ENCODE measurements around the gene AUH. TPM values are rescaled to one million over a fixed set of nuclear protein-coding genes. Genes with fewer than 3 reads are reported as not detected.

The AUH gene
- total and polyA plus RNA-seq, 10 of the 15 experiments (the other 5 are each of a cell fraction or from before 2014, with no cell fraction given): 1.7 to 7.3 (median 4.6) TPM

DNA sequence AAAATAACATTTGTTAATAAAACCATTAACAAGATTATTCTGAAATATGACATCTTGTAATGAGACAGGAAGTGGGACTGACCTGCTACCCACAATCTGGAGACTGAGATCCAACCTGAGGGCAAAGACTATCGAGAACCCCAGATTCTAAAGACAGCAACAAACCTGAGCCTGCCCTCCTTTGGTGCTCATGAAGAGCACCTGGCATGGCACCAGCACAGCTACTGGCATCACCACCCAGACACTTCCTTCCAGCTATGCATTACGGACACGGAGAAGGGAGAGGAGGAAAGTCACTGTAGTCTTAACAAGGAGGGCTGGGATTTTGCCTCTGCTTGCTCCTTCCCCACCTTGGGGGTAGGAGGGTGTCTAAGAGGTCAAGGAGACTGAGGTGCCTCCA lies 105.5 kb downstream of the AUH start:
- DNase-seq (ENCODE audit: low read depth, low spot score) (no peak), ATAC-seq (no peak), FAIRE-seq (no peak)
- no peaks in the 10 kb centered on the region for H3K36me3 ChIP-seq (ENCODE audit: control insufficient read depth in 2 of 2, insufficient read depth in 2 of 2, low read length in 1 of 2)
- no peaks in the 10 kb centered on the region; a peak in 1 of 4 replicates for H3K27me3 ChIP-seq (replicated peaks in 1 of 2; ENCODE audit: control insufficient read depth in 2 of 2, insufficient read depth in 2 of 2, low read length in 1 of 2)
- BruUV-seq (replicated peaks): no TSS peak
- ChIA-PET SMC1A (ENCODE audit: uncharacterized antibody, unreplicated experiment) (interaction anchor here (1.0 kb wide), 1 partner anchor 48 kb away, joined by 3 read pairs; no protein-coding TSS in a partner anchor), RAD21 (ENCODE audit: unreplicated experiment) (no interaction called here), CTCF (interaction anchor here (0.6 to 1.1 kb wide), 3 partner anchors 20 to 1828 kb away, joined by 3 to 4 read pairs (median 3); no protein-coding TSS in a partner anchor), POLR2A (no interaction called here)
- H3K27ac ChIP-seq (ENCODE audit: control insufficient read depth, insufficient read depth): no peak overlapping the region
- no peak overlapping the region for H3K4me2 ChIP-seq (ENCODE audit: control insufficient read depth, insufficient read depth)
- no peaks in the 10 kb centered on the region for H3K4me1 ChIP-seq (ENCODE audit: control insufficient read depth, insufficient read depth, low read length)
- no peaks in the 10 kb centered on the region for H4K20me1 ChIP-seq (ENCODE audit: control insufficient read depth, insufficient read depth)
- no peaks in the 10 kb centered on the region for H3K79me2 ChIP-seq (ENCODE audit: control insufficient read depth, insufficient read depth, low read length)
- no peak overlapping the region for H3K4me3 ChIP-seq
- 88% methylated on average over 3 of the region's 3 CpGs for WGBS (ENCODE audit: insufficient coverage, insufficient replicate concordance, low lambda C conversion rate, missing lambda C conversion rate)
- no peak overlapping the region for H3K9ac ChIP-seq (ENCODE audit: control insufficient read depth, insufficient read depth, low read length)
- H3K9me3 ChIP-seq (replicated peaks; ENCODE audit: control insufficient read depth, insufficient read depth, low read length): no peaks in the 10 kb centered on the region
- no peak for TF ChIP-seq YY1 (IDR thresholded peaks at IDR 0.05; ENCODE audit: low read depth, low read length)
- TF ChIP-seq CREM (IDR thresholded peaks at IDR 0.05; ENCODE audit: low read depth): no peak
- TF ChIP-seq EGR1 (IDR thresholded peaks at IDR 0.05; ENCODE audit: borderline replicate concordance in 1 of 2, low read depth in 2 of 2, low read length in 2 of 2): no peak
- no peak for TF ChIP-seq POLR2AphosphoS5 (IDR thresholded peaks at IDR 0.05; ENCODE audit: low read length)
- TF ChIP-seq CHD4 (IDR thresholded peaks at IDR 0.05): no peak
- TF ChIP-seq, protein P1, sequence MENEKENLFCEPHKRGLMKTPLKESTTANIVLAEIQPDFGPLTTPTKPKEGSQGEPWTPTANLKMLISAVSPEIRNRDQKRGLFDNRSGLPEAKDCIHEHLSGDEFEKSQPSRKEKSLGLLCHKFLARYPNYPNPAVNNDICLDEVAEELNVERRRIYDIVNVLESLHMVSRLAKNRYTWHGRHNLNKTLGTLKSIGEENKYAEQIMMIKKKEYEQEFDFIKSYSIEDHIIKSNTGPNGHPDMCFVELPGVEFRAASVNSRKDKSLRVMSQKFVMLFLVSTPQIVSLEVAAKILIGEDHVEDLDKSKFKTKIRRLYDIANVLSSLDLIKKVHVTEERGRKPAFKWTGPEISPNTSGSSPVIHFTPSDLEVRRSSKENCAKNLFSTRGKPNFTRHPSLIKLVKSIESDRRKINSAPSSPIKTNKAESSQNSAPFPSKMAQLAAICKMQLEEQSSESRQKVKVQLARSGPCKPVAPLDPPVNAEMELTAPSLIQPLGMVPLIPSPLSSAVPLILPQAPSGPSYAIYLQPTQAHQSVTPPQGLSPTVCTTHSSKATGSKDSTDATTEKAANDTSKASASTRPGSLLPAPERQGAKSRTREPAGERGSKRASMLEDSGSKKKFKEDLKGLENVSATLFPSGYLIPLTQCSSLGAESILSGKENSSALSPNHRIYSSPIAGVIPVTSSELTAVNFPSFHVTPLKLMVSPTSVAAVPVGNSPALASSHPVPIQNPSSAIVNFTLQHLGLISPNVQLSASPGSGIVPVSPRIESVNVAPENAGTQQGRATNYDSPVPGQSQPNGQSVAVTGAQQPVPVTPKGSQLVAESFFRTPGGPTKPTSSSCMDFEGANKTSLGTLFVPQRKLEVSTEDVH (IDR thresholded peaks at IDR 0.05; ENCODE audit: low read depth, partially characterized antibody): no peak
- no peak for TF ChIP-seq NR2F1 (conservative IDR thresholded peaks at IDR 0.05)
- TF ChIP-seq ATF7 (IDR thresholded peaks at IDR 0.05; ENCODE audit: low read depth): no peak
- TF ChIP-seq SMARCA5 (IDR thresholded peaks at IDR 0.05): no peak
- no peak for TF ChIP-seq MEF2A (IDR thresholded peaks at IDR 0.05; ENCODE audit: insufficient read depth, low read depth, low read length)
- no peak for TF ChIP-seq MEF2B (IDR thresholded peaks at IDR 0.05; ENCODE audit: partially characterized antibody, poor library complexity, severe bottlenecking)
- TF ChIP-seq, protein P2, sequence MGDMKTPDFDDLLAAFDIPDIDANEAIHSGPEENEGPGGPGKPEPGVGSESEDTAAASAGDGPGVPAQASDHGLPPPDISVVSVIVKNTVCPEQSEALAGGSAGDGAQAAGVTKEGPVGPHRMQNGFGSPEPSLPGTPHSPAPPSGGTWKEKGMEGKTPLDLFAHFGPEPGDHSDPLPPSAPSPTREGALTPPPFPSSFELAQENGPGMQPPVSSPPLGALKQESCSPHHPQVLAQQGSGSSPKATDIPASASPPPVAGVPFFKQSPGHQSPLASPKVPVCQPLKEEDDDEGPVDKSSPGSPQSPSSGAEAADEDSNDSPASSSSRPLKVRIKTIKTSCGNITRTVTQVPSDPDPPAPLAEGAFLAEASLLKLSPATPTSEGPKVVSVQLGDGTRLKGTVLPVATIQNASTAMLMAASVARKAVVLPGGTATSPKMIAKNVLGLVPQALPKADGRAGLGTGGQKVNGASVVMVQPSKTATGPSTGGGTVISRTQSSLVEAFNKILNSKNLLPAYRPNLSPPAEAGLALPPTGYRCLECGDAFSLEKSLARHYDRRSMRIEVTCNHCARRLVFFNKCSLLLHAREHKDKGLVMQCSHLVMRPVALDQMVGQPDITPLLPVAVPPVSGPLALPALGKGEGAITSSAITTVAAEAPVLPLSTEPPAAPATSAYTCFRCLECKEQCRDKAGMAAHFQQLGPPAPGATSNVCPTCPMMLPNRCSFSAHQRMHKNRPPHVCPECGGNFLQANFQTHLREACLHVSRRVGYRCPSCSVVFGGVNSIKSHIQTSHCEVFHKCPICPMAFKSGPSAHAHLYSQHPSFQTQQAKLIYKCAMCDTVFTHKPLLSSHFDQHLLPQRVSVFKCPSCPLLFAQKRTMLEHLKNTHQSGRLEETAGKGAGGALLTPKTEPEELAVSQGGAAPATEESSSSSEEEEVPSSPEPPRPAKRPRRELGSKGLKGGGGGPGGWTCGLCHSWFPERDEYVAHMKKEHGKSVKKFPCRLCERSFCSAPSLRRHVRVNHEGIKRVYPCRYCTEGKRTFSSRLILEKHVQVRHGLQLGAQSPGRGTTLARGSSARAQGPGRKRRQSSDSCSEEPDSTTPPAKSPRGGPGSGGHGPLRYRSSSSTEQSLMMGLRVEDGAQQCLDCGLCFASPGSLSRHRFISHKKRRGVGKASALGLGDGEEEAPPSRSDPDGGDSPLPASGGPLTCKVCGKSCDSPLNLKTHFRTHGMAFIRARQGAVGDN (IDR thresholded peaks at IDR 0.05): no peak
- H2AFZ ChIP-seq (ENCODE audit: control insufficient read depth, low read depth, low read length): no peak overlapping the region
- in situ Hi-C loops (cut with MboI): no loop called here
- intact Hi-C loops (cut with micrococcal nuclease; ENCODE audit: unreplicated experiment): no loop called here
